Dendritic cell treated with granulocyte-macrophage colony-stimulating factor and Interleukin-4, amounts not matched to agents 40 ng/mL and 50 ng/mL, for 4 days (primary cell): ENCODE measurements around the gene UBD.
A peak's percentile ranks its signal among the peaks of the same experiment; 100 is the strongest.

ENCODE experiments used
- H3K27ac Mint-ChIP-seq: one replicate; pipeline ENCODE4 v1.8.0; 2022; ENCODE audit warnings: mild to moderate bottlenecking, mixed read lengths
- H3K27me3 Mint-ChIP-seq: one replicate; pipeline ENCODE4 v1.8.0; 2022; ENCODE audit warnings: mild to moderate bottlenecking, mixed read lengths
- H3K36me3 Mint-ChIP-seq: one replicate; pipeline ENCODE4 v1.8.0; 2022; ENCODE audit warnings: low read depth, mixed read lengths
- H3K4me1 Mint-ChIP-seq: one replicate; pipeline ENCODE4 v1.8.0; 2022; ENCODE audit warnings: low read depth, mixed read lengths
- H3K4me3 Mint-ChIP-seq: one replicate; pipeline ENCODE4 v1.8.0; 2022; ENCODE audit warnings: mild to moderate bottlenecking, moderate library complexity, mixed read lengths
- H3K9me3 Mint-ChIP-seq: one replicate; pipeline ENCODE4 v1.8.0; 2022; ENCODE audit warnings: mixed read lengths
- intact Hi-C: fragments of 100-400 bp; cut with micrococcal nuclease; formaldehyde crosslinking; loops from one replicate; pipeline ENCODE4 v1.15.0; 2022

UBD gene

DNA sequence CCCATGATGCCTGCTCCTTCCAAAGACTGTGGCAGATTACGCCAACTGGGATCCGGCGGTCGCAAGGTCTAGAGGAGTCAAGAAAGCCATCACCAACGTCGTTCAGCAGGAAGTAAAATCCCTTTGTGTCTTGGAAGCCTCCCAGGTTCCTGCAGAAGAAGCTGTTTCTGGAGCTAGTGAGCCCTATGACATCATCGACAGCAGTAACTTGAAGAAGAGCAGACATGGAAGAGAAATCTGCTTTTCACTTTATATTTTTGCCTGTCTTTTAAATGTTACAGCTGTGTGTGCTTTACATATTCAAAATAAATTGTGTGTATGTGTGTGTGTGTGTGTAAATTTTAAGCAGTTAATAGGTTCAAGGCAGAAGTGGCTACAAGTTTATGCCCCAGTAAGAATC, 18.0 kb upstream of the UBD start:
- intact Hi-C loops = no loop called here
- Mint-ChIP-seq H3K36me3 (no peaks in the 10 kb centered on the region), H3K4me1 (no peaks in the 10 kb centered on the region), H3K27ac (no peak overlapping the region), H3K9me3 (no peaks in the 10 kb centered on the region), H3K4me3 (no peak overlapping the region), H3K27me3 (peaks cover 15% of the 10 kb centered on the region)

DNA sequence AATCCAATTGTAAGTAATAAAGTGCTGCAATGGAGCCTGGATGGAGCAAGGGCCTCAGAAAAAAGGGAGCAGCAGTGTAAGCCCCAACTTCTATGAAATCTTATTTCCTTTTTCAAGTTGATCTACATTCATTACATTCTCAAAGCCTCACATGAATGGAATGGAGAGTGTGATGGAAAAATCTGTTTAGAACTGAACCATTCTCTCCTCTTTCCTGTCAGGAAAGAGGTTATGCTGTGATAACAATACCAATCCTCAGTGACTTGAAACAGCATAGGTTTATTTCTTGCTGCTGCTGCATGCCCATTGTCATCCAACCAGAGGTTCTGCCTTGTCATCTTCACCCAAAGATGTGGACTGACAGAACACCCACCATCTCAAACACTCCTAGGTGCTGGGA, 16.5 kb upstream of the UBD start:
- H3K4me3 Mint-ChIP-seq = no peak overlapping the region
- peaks cover 19% of the 10 kb centered on the region for H3K27me3 Mint-ChIP-seq
- no peak overlapping the region for H3K27ac Mint-ChIP-seq
- H3K4me1 Mint-ChIP-seq = no peaks in the 10 kb centered on the region
- H3K36me3 Mint-ChIP-seq = no peaks in the 10 kb centered on the region
- H3K9me3 Mint-ChIP-seq = no peaks in the 10 kb centered on the region
- intact Hi-C loops = no loop called here

DNA sequence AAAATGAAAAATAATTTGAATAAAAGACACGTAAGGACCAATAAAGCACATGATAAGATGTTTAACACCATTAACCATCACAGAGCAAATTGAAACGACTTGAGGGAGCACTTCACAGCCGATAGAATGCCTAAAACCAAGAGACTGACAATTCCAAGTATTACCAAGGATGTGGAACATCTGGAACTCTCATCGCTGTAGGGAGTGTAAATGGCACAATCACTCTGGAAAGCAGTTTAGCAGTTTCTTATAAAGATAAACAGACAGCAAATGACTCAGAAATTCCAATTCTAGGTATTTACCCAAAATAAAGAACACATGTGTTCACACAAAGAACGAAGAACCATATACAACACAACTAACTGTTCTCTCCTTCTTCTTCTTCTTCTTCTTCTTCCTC, 8.5 kb upstream of the UBD start:
- H3K9me3 Mint-ChIP-seq = no peaks in the 10 kb centered on the region
- H3K27ac Mint-ChIP-seq = no peak overlapping the region
- intact Hi-C loops = no loop called here
- H3K36me3 Mint-ChIP-seq = no peaks in the 10 kb centered on the region
- H3K4me1 Mint-ChIP-seq = peaks cover 6% of the 10 kb centered on the region
- peaks cover 21% of the 10 kb centered on the region for H3K27me3 Mint-ChIP-seq
- H3K4me3 Mint-ChIP-seq = no peak overlapping the region

GRCh38 chr6:29567541-29567940, 8.0 kb upstream of the UBD start:
- Mint-ChIP-seq H3K27ac (no peak overlapping the region), H3K4me3 (no peak overlapping the region), H3K36me3 (no peaks in the 10 kb centered on the region), H3K9me3 (no peaks in the 10 kb centered on the region), H3K27me3 (peaks cover 25% of the 10 kb centered on the region), H3K4me1 (peaks cover 8% of the 10 kb centered on the region)
- intact Hi-C loops = no loop called here

DNA sequence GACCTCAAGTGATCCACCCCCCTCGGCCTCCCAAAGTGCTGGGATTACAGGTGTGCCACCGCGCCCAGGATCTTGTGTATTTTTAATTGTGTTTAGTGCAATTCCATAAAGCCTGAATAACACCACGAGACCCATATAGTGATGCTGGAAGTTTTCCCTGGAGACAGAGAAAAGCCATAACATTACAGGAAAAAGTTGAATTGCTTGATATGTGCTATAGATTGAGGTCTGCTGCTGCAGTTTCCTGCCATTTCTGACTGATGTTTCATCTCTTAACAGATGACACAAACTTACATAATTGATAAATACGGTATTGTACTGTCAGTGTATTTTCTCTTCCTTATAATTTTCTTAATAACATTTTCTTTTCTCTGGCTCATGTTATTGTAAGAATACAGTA, 7.3 kb upstream of the UBD start:
- H3K27me3 Mint-ChIP-seq = peaks cover 24% of the 10 kb centered on the region
- H3K9me3 Mint-ChIP-seq = no peaks in the 10 kb centered on the region
- intact Hi-C loops = no loop called here

DNA sequence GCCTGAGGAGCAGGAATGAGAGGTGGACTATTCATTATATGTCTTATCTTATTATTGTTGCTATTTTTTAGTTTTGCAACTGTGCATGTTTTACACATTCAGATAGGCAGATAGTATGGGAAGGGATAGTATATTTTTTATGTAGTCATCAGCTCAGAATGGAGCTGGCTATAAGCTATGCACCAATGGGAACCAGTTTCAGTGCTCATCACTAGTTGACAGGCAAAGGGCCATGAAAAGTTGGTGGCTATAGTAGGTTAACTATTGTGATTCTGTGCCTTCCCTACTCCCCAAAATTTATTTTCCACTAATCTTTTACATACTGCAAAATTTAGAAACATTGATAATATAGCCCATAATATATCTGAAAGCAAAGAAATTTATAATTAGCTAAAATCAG, 5.3 kb upstream of the UBD start:
- Mint-ChIP-seq H3K4me1 (peaks cover 8% of the 10 kb centered on the region), H3K36me3 (no peaks in the 10 kb centered on the region), H3K27ac (peak overlapping the region; percentile 50), H3K9me3 (no peaks in the 10 kb centered on the region), H3K27me3 (peaks cover 34% of the 10 kb centered on the region), H3K4me3 (no peak overlapping the region)
- intact Hi-C loops = no loop called here

More for the DNA sequence above, 7.3 kb upstream of the UBD start:
- no peak overlapping the region for H3K27ac Mint-ChIP-seq
- peaks cover 8% of the 10 kb centered on the region for H3K4me1 Mint-ChIP-seq
- H3K4me3 Mint-ChIP-seq = no peak overlapping the region
- H3K36me3 Mint-ChIP-seq = no peaks in the 10 kb centered on the region

GRCh38 chr6:29563435-29563965, 4.0 kb upstream of the UBD start:
- Mint-ChIP-seq H3K27me3 (peaks cover 40% of the 10 kb centered on the region), H3K36me3 (no peaks in the 10 kb centered on the region), H3K9me3 (no peaks in the 10 kb centered on the region), H3K27ac (peak overlapping the region; percentile 74), H3K4me1 (peaks cover 8% of the 10 kb centered on the region), H3K4me3 (no peak overlapping the region)
- intact Hi-C loops = no loop called here

DNA sequence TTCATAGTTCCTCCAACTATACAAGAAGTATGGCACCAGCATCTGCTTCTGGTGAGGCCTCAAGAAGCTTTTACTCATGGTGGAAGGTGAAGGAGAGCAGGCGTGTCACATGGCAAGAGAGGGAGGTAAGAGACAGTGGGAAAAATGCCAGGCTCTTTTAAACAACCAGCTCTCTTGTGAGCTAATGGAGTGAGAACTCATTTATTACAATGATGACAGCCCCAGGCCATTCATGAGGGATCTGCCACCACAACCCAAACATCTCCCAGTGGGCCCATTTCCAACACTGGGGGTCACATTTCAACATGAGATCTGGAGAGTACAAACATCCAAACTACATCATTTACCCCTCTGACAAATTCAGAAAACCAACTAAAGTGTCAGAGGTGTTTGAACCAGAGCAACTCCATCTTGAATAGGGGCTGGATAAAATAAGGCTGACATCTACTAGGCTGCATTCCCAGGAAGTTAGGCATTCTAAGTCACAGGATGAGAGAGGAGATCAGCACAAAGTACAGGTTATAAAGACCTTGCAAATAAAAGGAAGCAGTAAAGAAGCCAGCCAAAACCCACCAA, 2.2 kb upstream of the UBD start:
- Mint-ChIP-seq H3K27ac (no peak overlapping the region), H3K27me3 (peaks cover 37% of the 10 kb centered on the region), H3K4me1 (peaks cover 8% of the 10 kb centered on the region), H3K9me3 (no peaks in the 10 kb centered on the region), H3K4me3 (no peak overlapping the region), H3K36me3 (no peaks in the 10 kb centered on the region)
- intact Hi-C loops = no loop called here

GRCh38 chr6:29561091-29561490, 1.6 kb upstream of the UBD start:
- Mint-ChIP-seq H3K9me3 (no peaks in the 10 kb centered on the region), H3K36me3 (no peaks in the 10 kb centered on the region), H3K4me1 (peaks cover 8% of the 10 kb centered on the region), H3K27me3 (peaks cover 40% of the 10 kb centered on the region), H3K4me3 (no peak overlapping the region), H3K27ac (no peak overlapping the region)
- intact Hi-C loops = no loop called here

GRCh38 chr6:29558439-29559079, 973 bp downstream of the UBD start:
- Mint-ChIP-seq H3K27me3 (peaks cover 57% of the 10 kb centered on the region), H3K9me3 (no peaks in the 10 kb centered on the region), H3K4me1 (peaks cover 11% of the 10 kb centered on the region), H3K27ac (no peak overlapping the region), H3K4me3 (no peak overlapping the region), H3K36me3 (no peaks in the 10 kb centered on the region)
- intact Hi-C loops = no loop called here

- H3K36me3 Mint-ChIP-seq = no peaks in the 10 kb centered on the region
- intact Hi-C loops = no loop called here
Measured at GRCh38 chr6:29557320-29557719, 2.2 kb downstream of the UBD start.

DNA sequence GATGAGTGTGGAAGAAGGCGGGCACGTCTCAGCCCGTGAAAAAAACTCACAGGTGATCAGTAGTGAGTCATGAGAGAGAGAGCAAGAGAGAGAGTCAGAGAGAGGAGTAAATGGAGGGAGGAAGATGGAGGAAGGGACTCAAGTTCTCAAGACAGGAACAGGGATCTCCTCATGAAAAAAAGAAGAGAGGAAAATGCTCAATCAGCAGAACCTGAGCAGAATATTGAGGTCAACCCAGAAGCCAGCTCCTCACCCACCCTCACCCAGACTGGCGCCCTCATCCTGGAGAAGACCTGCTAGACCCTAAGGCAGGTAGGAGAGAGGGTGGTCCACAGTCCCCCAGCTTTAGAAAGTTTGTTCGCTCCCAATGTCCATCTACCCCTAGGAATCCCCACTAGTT, 4.8 kb downstream of the UBD start:
- intact Hi-C loops = no loop called here
- Mint-ChIP-seq H3K9me3 (no peaks in the 10 kb centered on the region), H3K27me3 (peaks cover 46% of the 10 kb centered on the region), H3K4me1 (peaks cover 12% of the 10 kb centered on the region), H3K4me3 (no peak overlapping the region), H3K27ac (no peak overlapping the region), H3K36me3 (no peaks in the 10 kb centered on the region)

More at GRCh38 chr6:29557320-29557719, 2.2 kb downstream of the UBD start:
- no peak overlapping the region for H3K27ac Mint-ChIP-seq
- no peaks in the 10 kb centered on the region for H3K9me3 Mint-ChIP-seq
- no peak overlapping the region for H3K4me3 Mint-ChIP-seq
- H3K27me3 Mint-ChIP-seq = peaks cover 56% of the 10 kb centered on the region
- peaks cover 12% of the 10 kb centered on the region for H3K4me1 Mint-ChIP-seq

GRCh38 chr6:29553268-29554057, 6.1 kb downstream of the UBD start:
- Mint-ChIP-seq H3K36me3 (no peaks in the 10 kb centered on the region), H3K27me3 (peaks cover 46% of the 10 kb centered on the region), H3K4me3 (peak overlapping the region; percentile 66), H3K4me1 (peaks cover 12% of the 10 kb centered on the region), H3K9me3 (no peaks in the 10 kb centered on the region), H3K27ac (peak overlapping the region; percentile 38)
- intact Hi-C loops = no loop called here

- intact Hi-C loops = no loop called here
- Mint-ChIP-seq H3K9me3 (no peaks in the 10 kb centered on the region), H3K27ac (no peak overlapping the region), H3K4me1 (peaks cover 12% of the 10 kb centered on the region), H3K27me3 (peaks cover 45% of the 10 kb centered on the region), H3K4me3 (no peak overlapping the region), H3K36me3 (no peaks in the 10 kb centered on the region)
Measured at GRCh38 chr6:29552512-29553051, 7.0 kb downstream of the UBD start.
